ENCODE data around the gene USP9Y.

Gene USP9Y

GRCh38 chrY:12744091-12744490, 43.1 kb downstream of the USP9Y start:
- Histone ChIP-seq H3K9me3 (no peaks in the 10 kb centered on the region), H3K4me3 (no peak overlapping the region), H3K27me3 (no peaks in the 10 kb centered on the region), H3K36me3 (no peaks in the 10 kb centered on the region), H3K4me1 (no peaks in the 10 kb centered on the region), H3K27ac (no peak overlapping the region)
- TF ChIP-seq, protein P1, sequence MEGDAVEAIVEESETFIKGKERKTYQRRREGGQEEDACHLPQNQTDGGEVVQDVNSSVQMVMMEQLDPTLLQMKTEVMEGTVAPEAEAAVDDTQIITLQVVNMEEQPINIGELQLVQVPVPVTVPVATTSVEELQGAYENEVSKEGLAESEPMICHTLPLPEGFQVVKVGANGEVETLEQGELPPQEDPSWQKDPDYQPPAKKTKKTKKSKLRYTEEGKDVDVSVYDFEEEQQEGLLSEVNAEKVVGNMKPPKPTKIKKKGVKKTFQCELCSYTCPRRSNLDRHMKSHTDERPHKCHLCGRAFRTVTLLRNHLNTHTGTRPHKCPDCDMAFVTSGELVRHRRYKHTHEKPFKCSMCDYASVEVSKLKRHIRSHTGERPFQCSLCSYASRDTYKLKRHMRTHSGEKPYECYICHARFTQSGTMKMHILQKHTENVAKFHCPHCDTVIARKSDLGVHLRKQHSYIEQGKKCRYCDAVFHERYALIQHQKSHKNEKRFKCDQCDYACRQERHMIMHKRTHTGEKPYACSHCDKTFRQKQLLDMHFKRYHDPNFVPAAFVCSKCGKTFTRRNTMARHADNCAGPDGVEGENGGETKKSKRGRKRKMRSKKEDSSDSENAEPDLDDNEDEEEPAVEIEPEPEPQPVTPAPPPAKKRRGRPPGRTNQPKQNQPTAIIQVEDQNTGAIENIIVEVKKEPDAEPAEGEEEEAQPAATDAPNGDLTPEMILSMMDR (IDR thresholded peaks at IDR 0.05): no peak
- intact Hi-C loops (cut with DNase I; ENCODE audit: low total_unique reads): no loop called here
- DNase-seq: no peak

- H3K4me3 ChIP-seq: no peak overlapping the region
- DNase-seq: no peak
- H3K27ac ChIP-seq: no peak overlapping the region
- H3K27me3 ChIP-seq: no peaks in the 10 kb centered on the region
- TF ChIP-seq, protein P1 (IDR thresholded peaks at IDR 0.05): no peak
- H3K36me3 ChIP-seq: no peaks in the 10 kb centered on the region
- H3K9me3 ChIP-seq: no peaks in the 10 kb centered on the region
- intact Hi-C loops (cut with DNase I; ENCODE audit: low total_unique reads): no loop called here
- H3K4me1 ChIP-seq: no peaks in the 10 kb centered on the region
Observed at GRCh38 chrY:12749293-12749692, 48.3 kb downstream of the USP9Y start.

- TF ChIP-seq, protein P1 (IDR thresholded peaks at IDR 0.05): no peak
- Histone ChIP-seq H3K9me3 (no peaks in the 10 kb centered on the region), H3K27ac (no peak overlapping the region), H3K4me1 (no peaks in the 10 kb centered on the region), H3K4me3 (no peak overlapping the region), H3K27me3 (no peaks in the 10 kb centered on the region), H3K36me3 (no peaks in the 10 kb centered on the region)
- DNase-seq: no peak
- intact Hi-C loops (cut with DNase I; ENCODE audit: low total_unique reads): no loop called here
Observed at GRCh38 chrY:12752856-12753255, 51.8 kb downstream of the USP9Y start.

GRCh38 chrY:12756021-12756420, 55.0 kb downstream of the USP9Y start:
- Histone ChIP-seq H3K36me3 (no peaks in the 10 kb centered on the region), H3K27me3 (no peaks in the 10 kb centered on the region), H3K4me3 (no peak overlapping the region), H3K9me3 (no peaks in the 10 kb centered on the region), H3K4me1 (no peaks in the 10 kb centered on the region), H3K27ac (no peak overlapping the region)
- TF ChIP-seq, protein P1 (IDR thresholded peaks at IDR 0.05): no peak
- intact Hi-C loops (cut with DNase I; ENCODE audit: low total_unique reads): no loop called here
- no peak for DNase-seq

DNA sequence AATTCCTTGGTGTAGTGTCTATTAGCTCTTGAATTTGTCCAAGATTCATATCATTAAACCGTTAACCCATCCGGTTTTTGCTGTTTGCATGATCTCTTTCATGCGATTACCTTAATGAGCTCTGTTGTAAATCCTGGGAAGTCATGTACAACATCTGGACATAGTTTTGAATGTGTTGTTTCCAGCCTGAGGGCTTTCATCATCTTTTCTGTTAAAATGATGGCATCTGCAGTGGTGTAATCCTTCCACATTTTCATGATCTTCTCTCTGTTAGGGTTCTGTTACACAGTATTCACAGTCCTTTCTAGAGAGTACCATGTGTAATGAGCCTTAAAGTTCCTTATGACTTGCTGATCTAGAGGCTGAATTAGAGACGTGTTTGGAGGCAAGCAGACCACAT, 64.9 kb downstream of the USP9Y start:
- Histone ChIP-seq H3K27ac (no peak overlapping the region), H3K4me1 (no peaks in the 10 kb centered on the region), H3K27me3 (no peaks in the 10 kb centered on the region), H3K9me3 (no peaks in the 10 kb centered on the region), H3K4me3 (no peak overlapping the region), H3K36me3 (no peaks in the 10 kb centered on the region)
- intact Hi-C loops (cut with DNase I; ENCODE audit: low total_unique reads): no loop called here
- TF ChIP-seq, protein P1 (IDR thresholded peaks at IDR 0.05): no peak
- no peak for DNase-seq

GRCh38 chrY:12784521-12784920, 83.5 kb downstream of the USP9Y start:
- Histone ChIP-seq H3K27ac (no peak overlapping the region), H3K27me3 (no peaks in the 10 kb centered on the region), H3K4me1 (no peaks in the 10 kb centered on the region), H3K9me3 (no peaks in the 10 kb centered on the region), H3K4me3 (no peak overlapping the region), H3K36me3 (no peaks in the 10 kb centered on the region)
- intact Hi-C loops (cut with DNase I; ENCODE audit: low total_unique reads): no loop called here
- TF ChIP-seq, protein P1 (IDR thresholded peaks at IDR 0.05): no peak
- DNase-seq: no peak
